GM18951 (cell line): Measurements from ENCODE around the gene ACTBL2.

Experiments
- POLR2A ChIP-seq: IDR thresholded peaks from 4 replicates; pipeline ENCODE4 v1.6.1; 2011; ENCODE audit warnings: mild to moderate bottlenecking; ENCODE audit not compliant: insufficient read length, insufficient read depth; ENCODE audit errors: extremely low read depth
- in situ Hi-C: fragments of 300-500 bp; cut with MboI; formaldehyde crosslinking; loops from one replicate; pipeline ENCODE4 v1.12.0; 2022; ENCODE audit warnings: low sequenced_read_pairs, mixed read lengths, inconsistent platforms; ENCODE audit not compliant: unreplicated experiment

ACTBL2 gene

GRCh38 chr5:57482671-57483106, at the start of gene ACTBL2:
Gene ACTBL2 (minus strand): TSS chr5:57482811. CDS start chr5:57482707, 104 bp downstream.
- TF ChIP-seq POLR2A = no peak
- in situ Hi-C loops = no loop called here

GRCh38 chr5:57531333-57531732, 48.7 kb upstream of the ACTBL2 start:
- TF ChIP-seq POLR2A = no peak
- in situ Hi-C loops = no loop called here

- no peak for TF ChIP-seq POLR2A
- in situ Hi-C loops = no loop called here
Observed at GRCh38 chr5:57529864-57530263, 47.3 kb upstream of the ACTBL2 start.

GRCh38 chr5:57527870-57528269, 45.3 kb upstream of the ACTBL2 start:
- in situ Hi-C loops = no loop called here
- no peak for TF ChIP-seq POLR2A

- in situ Hi-C loops = loop anchor here (25.0 kb wide), 1 partner anchor 938 kb away; the partner anchor contains the start of gene PLK2
Observed at GRCh38 chr5:57524348-57525060, 41.9 kb upstream of the ACTBL2 start.

GRCh38 chr5:57522477-57522876, 39.9 kb upstream of the ACTBL2 start:
- in situ Hi-C loops = loop anchor here (25.0 kb wide), 1 partner anchor 940 kb away; the partner anchor contains the start of gene PLK2

More at GRCh38 chr5:57524348-57525060, 41.9 kb upstream of the ACTBL2 start:
- no peak for TF ChIP-seq POLR2A

GRCh38 chr5:57518415-57518814, 35.8 kb upstream of the ACTBL2 start:
- in situ Hi-C loops = loop anchor here (25.0 kb wide), 1 partner anchor 944 kb away; the partner anchor contains the start of gene PLK2

GRCh38 chr5:57517250-57517649, 34.6 kb upstream of the ACTBL2 start:
- in situ Hi-C loops = loop anchor here (25.0 kb wide), 1 partner anchor 945 kb away; the partner anchor contains the start of gene PLK2
- no peak for TF ChIP-seq POLR2A

- no peak for TF ChIP-seq POLR2A
- in situ Hi-C loops = loop anchor here (25.0 kb wide), 1 partner anchor 949 kb away; the partner anchor contains the start of gene PLK2
Observed at GRCh38 chr5:57513785-57514184, 31.2 kb upstream of the ACTBL2 start.

GRCh38 chr5:57511321-57511720, 28.7 kb upstream of the ACTBL2 start:
- in situ Hi-C loops = loop anchor here (25.0 kb wide), 1 partner anchor 951 kb away; the partner anchor contains the start of gene PLK2

GRCh38 chr5:57509501-57510260, 27.1 kb upstream of the ACTBL2 start:
- no peak for TF ChIP-seq POLR2A
- in situ Hi-C loops = loop anchor here (25.0 kb wide), 1 partner anchor 953 kb away; the partner anchor contains the start of gene PLK2

More at GRCh38 chr5:57511321-57511720, 28.7 kb upstream of the ACTBL2 start:
- no peak for TF ChIP-seq POLR2A

- in situ Hi-C loops = loop anchor here (25.0 kb wide), 1 partner anchor 954 kb away; the partner anchor contains the start of gene PLK2
- no peak for TF ChIP-seq POLR2A
Observed at GRCh38 chr5:57508211-57508610, 25.6 kb upstream of the ACTBL2 start.
